NOMO-1 treated with DMSO at 0.1 percent for 48 hours (cell line): ENCODE results near the gene SMARCAL1.

Source experiments
- DNase-seq: peaks from one replicate; lab custom pipeline; 2025; ENCODE audit not compliant: unreplicated experiment; lab: John Stamatoyannopoulos, UW

SMARCAL1 gene

GRCh38 chr2:216526939-216527338 lies 114.7 kb downstream of the SMARCAL1 start:
- no peak for DNase-seq

- no peak for DNase-seq
Measured at GRCh38 chr2:216527600-216527999, 115.3 kb downstream of the SMARCAL1 start.

- no peak for DNase-seq
Measured at GRCh38 chr2:216532562-216532961, 120.3 kb downstream of the SMARCAL1 start.
